ENCODE results near the gene PHLDB2.

DNA sequence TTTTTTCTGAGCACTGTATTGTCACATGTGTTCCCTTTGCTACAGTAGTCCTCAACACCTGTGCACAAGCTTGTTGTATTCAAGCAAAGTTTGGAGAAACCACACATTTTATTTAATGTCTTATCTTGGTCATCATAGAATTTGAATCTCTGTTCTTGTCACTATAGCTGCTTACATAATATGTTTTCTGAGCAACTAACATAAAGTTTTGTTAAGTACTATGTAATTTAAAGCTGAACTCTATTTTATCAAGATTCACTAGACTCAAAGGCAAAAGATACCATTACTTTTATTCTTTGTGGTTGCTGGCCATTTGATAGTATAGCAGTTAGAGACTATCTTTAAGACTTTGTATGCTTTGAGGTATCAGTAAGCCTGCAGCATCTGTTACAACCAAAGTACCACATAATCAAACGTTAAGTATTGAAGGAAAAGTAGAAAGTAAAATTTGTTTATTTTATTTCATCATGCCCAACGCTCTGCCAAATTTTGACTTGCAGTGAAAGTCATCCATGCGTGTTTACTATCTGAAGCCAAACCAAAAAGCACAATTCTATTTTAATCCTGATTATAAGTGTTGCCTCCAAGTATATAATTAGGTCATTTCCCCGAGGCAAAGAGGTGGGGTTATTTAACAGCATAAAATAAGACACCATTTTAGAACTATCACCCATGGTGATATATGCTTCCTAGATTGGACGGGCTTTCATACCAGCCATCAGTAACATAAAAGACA is 109.4 kb downstream of the PHLDB2 start:
- TF ChIP-seq, protein P1, sequence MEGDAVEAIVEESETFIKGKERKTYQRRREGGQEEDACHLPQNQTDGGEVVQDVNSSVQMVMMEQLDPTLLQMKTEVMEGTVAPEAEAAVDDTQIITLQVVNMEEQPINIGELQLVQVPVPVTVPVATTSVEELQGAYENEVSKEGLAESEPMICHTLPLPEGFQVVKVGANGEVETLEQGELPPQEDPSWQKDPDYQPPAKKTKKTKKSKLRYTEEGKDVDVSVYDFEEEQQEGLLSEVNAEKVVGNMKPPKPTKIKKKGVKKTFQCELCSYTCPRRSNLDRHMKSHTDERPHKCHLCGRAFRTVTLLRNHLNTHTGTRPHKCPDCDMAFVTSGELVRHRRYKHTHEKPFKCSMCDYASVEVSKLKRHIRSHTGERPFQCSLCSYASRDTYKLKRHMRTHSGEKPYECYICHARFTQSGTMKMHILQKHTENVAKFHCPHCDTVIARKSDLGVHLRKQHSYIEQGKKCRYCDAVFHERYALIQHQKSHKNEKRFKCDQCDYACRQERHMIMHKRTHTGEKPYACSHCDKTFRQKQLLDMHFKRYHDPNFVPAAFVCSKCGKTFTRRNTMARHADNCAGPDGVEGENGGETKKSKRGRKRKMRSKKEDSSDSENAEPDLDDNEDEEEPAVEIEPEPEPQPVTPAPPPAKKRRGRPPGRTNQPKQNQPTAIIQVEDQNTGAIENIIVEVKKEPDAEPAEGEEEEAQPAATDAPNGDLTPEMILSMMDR (IDR thresholded peaks at IDR 0.05): no peak
- TF ChIP-seq POLR2A (IDR thresholded peaks at IDR 0.05): no peak

All from heart left ventricle (tissue), 13 donors.